AG10803 (cell line): ENCODE measurements around the gene RAB29.
A peak's percentile ranks its signal among the peaks of the same experiment; 100 is the strongest.

Experiments used
- DNase-seq: peaks from one replicate; pipeline ENCODE4 v3.0.0; 2010; ENCODE audit warnings: low read depth
- H3K4me3 ChIP-seq: 2 replicates; pipeline ENCODE4 v1.5.1; 2011; ENCODE audit warnings: mild to moderate bottlenecking, low read length, control low read depth
- CTCF ChIP-seq: conservative IDR thresholded peaks from 2 replicates; pipeline ENCODE4 v1.5.1; 2011; ENCODE audit warnings: mild to moderate bottlenecking, low read length, control low read depth, inconsistent platforms

Gene RAB29

DNA sequence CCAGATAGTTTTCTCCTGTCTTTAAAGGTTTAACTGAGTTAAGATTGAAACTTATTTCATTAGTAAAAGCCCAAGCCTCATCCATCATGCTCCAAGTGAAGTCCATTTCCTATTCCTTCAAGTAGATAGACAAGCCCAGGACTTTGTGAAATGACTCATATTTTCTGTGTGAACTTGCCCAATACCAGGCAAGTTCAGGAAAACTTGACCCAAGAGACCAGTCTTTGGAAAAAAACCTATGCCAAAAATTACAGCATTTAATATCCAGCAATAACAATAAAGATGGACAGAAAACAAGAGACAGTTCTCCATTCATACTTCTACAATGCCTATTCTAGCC lies 405 bp upstream of the RAB29 start:
- TF ChIP-seq CTCF = no peak
- peak; percentile 63 for DNase-seq
- H3K4me3 ChIP-seq = peak overlapping the region; percentile 96

DNA sequence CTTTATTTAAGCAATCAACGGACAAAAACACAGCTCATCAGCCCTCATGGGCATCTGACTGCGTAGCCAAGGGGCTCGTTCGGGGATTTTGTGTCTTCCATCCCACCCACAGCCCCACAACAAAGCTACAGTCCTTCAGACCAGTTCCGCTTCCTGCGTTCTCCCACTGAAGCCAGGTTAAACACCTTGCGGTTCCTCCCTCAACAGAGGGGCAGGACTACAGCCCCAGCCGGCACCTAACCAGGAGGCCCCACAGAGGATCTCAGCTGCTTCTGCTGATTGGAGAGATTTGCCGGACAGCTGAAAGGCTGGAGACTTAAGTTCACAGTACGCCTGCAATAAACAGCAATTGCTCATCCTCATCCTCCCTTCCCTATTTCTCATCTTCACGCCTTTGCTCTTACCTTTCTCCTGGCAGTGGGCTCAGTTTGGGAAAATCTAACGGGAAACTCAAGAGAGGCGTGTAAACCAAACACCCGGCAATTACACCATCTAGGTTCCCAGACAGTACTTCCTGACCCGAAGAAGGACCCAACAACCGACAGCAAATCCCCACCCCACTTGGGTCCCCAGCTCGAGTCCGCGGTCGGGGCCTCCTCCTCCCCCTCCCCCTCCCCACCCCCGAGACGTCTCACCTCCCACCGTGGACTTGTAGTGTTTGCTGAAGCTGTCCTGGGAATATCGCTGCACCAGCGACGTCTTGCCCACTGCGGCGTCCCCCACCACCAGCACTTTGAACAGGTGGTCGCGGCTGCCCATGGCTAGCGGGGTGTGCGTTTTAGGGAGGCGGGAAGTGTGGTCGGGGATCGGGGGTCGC lies 876 bp downstream of the RAB29 start:
- no peak for TF ChIP-seq CTCF

GRCh38 chr1:205772607-205773032 lies 2.7 kb downstream of the RAB29 start:
- no peak for DNase-seq
- no peak overlapping the region for H3K4me3 ChIP-seq
- no peak for TF ChIP-seq CTCF

More for the DNA sequence above, 876 bp downstream of the RAB29 start:
- DNase-seq = no peak
- peak overlapping the region; percentile 96 for H3K4me3 ChIP-seq

DNA sequence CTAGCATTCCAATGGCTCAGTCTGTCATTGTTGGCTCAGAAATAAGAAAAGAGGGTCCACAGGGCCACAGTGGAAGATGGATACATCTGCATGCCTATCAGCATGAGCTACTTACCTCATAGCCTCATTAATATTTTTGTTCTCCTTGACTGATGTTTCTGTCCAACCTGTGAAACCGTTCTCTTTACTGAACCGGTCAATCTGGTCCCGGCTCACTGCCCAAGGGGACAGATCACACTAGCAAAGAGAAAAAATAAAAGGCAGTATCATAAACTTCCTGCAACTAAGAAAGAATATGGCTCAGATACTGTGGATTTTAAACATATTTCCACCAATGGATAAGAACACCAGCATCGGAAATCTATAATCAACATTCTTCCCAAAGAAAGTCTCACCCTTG lies 4.7 kb downstream of the RAB29 start:
- no peak for DNase-seq
- no peak overlapping the region for H3K4me3 ChIP-seq
- no peak for TF ChIP-seq CTCF

- no peak for TF ChIP-seq CTCF
- peak; percentile 83 for DNase-seq
- H3K4me3 ChIP-seq = no peak overlapping the region
Observed at GRCh38 chr1:205769641-205770365, 5.5 kb downstream of the RAB29 start.

DNA sequence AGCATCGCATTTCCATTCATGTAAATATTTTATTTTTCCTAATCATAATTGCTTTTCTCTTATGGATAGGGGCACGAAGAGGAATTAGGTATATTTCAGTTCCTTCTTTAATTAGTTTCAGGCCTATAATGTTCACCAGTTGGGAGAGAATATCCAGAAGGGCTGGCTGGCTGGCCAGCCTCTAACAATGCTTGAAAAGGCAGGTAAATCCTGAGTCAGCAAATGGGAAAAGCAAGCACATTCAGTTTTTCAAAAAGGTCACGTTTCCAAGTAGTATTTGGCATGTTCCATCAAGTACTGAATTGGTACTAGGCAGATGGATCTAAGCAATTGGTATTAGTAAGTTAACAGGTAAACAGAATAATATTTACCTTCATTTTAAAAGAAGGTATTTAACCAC lies 8.0 kb downstream of the RAB29 start:
- no peak for TF ChIP-seq CTCF
- no peak for DNase-seq
- H3K4me3 ChIP-seq = no peak overlapping the region

GRCh38 chr1:205766570-205766969 lies 8.7 kb downstream of the RAB29 start:
- H3K4me3 ChIP-seq = no peak overlapping the region
- TF ChIP-seq CTCF = no peak
- DNase-seq = no peak
